Activated CD8-positive, alpha-beta T cell treated with anti-CD3 and anti-CD28 coated beads, Interleukin-2, amount 10 ng/mL, durations not matched to agents 7 days and 5 days (primary cell): ENCODE data around the gene NR4A1. TPM values are rescaled to one million over a fixed set of nuclear protein-coding genes. Genes with fewer than 3 reads are reported as not detected.
A peak's percentile ranks its signal among the peaks of the same experiment; 100 is the strongest.

ENCODE experiments used
- ATAC-seq: fragments of 150-1000 bp; cut with Tn5 transposase; one replicate; pipeline ENCODE4 v1.10.0; 2021; ENCODE audit warnings: moderate library complexity
- CTCF ChIA-PET: fragments of 350-600 bp; sonication (Branson Sonifier 250); formaldehyde crosslinking; loops from one replicate; lab custom pipeline; 2021; ENCODE audit warnings: antibody characterized with exemption; lab: Charles Lee
- POLR2A ChIA-PET: fragments of 350-600 bp; sonication (Branson Sonifier 250); formaldehyde crosslinking; loops from one replicate; lab custom pipeline; 2021; ENCODE audit warnings: antibody characterized with exemption; lab: Charles Lee
- DNase-seq: peaks from one replicate; pipeline ENCODE4 v3.0.0-alpha.2; 2020
- H3K27ac Mint-ChIP-seq: one replicate; pipeline ENCODE4 v1.8.0; 2021; ENCODE audit warnings: mild to moderate bottlenecking, mixed read lengths
- H3K27me3 Mint-ChIP-seq: one replicate; pipeline ENCODE4 v1.8.0; 2021; ENCODE audit warnings: low read depth, mixed read lengths
- H3K36me3 Mint-ChIP-seq: one replicate; pipeline ENCODE4 v1.8.0; 2021; ENCODE audit warnings: low read depth, mixed read lengths
- H3K4me1 Mint-ChIP-seq: one replicate; pipeline ENCODE4 v1.8.0; 2021; ENCODE audit warnings: low read depth, mixed read lengths
- H3K4me3 Mint-ChIP-seq: one replicate; pipeline ENCODE4 v1.8.0; 2021; ENCODE audit warnings: mild to moderate bottlenecking, mixed read lengths
- H3K9me3 Mint-ChIP-seq: one replicate; pipeline ENCODE4 v1.8.0; 2022; ENCODE audit warnings: mixed read lengths; ENCODE audit not compliant: insufficient read depth
- total RNA-seq, 2 experiments: library from RNA; stranded (reverse); gene quantifications; one replicate each; pipeline ENCODE4 v1.2.3, GENCODE V29; 2021

The NR4A1 gene
- total RNA-seq, 2 experiments from 2014 or later, result 4.3 to 5.6 TPM

DNA sequence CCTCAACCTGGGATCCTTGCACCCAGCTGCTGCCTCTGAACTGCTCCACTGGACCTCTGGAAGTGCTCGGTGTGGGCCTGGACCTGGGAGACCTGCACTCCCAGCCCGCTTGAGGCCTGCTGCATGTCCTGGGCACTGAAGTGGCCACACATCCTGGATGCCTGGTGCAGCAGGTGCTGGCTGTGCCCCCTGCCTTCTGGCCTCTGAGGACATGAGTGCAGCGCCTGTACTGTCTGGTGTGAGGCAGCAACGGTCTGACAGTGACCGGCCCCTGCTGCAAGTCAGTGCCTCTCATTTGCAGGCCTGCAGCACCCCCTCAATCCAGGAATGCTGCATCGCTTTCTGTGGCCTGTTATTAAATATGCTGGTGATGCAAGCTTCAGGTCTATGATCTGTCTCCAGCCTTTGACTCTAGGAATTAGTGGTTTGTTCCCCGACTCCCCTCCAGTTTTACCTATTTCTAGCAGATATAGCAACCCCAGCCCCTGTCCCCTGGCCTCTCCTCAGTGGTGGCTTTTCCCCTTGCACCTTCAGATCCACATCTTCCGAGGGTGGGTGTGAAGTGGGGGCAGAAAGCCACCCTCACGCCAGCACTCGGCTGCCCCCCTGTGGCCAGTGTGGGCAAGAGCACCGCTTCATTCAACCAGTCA lies 31.9 kb downstream of the NR4A1 start:
- POLR2A ChIA-PET, result interaction anchor here (3.2 kb wide), 1 partner anchor 58 kb away, joined by 9 read pairs; no protein-coding TSS in a partner anchor
- CTCF ChIA-PET, result interaction anchor here (0.8 to 15.1 kb wide), 15 partner anchors 8 to 177 kb away, joined by 3 to 486 read pairs (median 5); partner anchors contain the start of genes ATG101 and NR4A1
- DNase-seq (peak; percentile 78), ATAC-seq (peak; percentile 83)
- Mint-ChIP-seq H3K36me3 (peaks cover 1% of the 10 kb centered on the region), H3K27me3 (peaks cover 8% of the 10 kb centered on the region), H3K4me1 (peaks cover 18% of the 10 kb centered on the region), H3K4me3 (no peak overlapping the region), H3K27ac (no peak overlapping the region), H3K9me3 (no peaks in the 10 kb centered on the region)

DNA sequence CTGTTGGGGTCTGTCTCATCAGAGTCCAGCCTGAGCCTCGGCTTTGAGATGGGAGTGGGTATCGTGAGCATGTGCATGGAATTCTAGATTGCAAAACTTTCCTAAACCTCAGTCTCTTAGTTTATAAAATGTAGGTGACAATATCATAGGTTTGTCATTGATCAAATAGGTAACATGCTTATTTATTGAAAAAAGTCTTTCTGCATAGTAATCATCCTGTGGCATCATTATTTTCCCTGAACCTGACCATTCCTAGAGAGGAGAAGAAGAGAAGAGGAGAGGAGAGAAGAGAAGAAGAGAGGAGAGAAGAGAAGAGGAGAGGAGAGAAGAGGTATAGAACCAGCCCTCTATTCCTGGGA lies 32.4 kb downstream of the NR4A1 start:
- peaks cover 11% of the 10 kb centered on the region for H3K27me3 Mint-ChIP-seq
- no peaks in the 10 kb centered on the region for H3K36me3 Mint-ChIP-seq
- H3K27ac Mint-ChIP-seq, result no peak overlapping the region
- ChIA-PET CTCF (interaction anchor here (1.0 to 15.1 kb wide), 7 partner anchors 10 to 176 kb away, joined by 3 to 486 read pairs (median 4); partner anchors contain the start of gene ATG101), POLR2A (interaction anchor here (3.2 kb wide), 1 partner anchor 58 kb away, joined by 9 read pairs; no protein-coding TSS in a partner anchor)
- peaks cover 18% of the 10 kb centered on the region for H3K4me1 Mint-ChIP-seq
- H3K9me3 Mint-ChIP-seq, result no peaks in the 10 kb centered on the region
- H3K4me3 Mint-ChIP-seq, result no peak overlapping the region
- ATAC-seq (no peak), DNase-seq (no peak)

DNA sequence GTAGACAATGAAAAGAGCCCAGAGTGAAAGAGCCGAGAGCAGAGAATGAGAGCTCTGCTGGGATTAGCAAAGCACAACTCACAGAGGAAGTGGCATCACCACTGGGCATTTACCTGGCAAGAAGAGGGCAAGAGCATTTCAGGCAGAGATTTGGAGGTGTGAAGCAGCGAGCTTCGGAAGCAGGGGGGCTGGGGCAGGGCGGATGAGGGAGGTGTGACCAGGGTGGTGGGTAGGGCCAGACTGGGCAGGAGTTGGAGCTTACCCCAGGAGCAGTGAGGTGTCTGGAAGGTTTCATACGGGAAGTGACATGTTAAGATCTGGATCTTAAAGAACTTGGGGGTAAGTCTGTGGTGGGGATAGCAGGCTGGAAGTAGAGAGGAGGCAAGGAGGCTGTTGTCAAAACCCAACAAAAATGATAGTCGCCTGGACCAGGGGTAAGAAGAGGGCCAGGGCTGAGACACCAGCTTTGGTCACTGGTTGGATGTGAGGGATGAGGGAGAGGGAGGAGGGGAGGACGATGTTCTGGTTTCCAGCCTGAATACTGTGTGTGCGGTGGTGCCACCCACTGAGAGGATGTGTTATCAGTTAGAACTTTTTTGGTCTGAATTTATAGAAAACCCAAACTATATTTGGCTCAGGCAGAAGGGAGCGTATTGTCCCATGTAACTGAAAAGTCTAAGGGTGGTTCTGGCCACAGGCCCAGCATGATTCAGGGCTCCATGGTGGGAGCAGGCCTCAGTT lies 33.4 kb downstream of the NR4A1 start:
- no peak for DNase-seq
- H3K4me1 Mint-ChIP-seq, result peaks cover 18% of the 10 kb centered on the region
- no peak overlapping the region for H3K4me3 Mint-ChIP-seq
- peaks cover 15% of the 10 kb centered on the region for H3K27me3 Mint-ChIP-seq
- no peak for ATAC-seq
- no peaks in the 10 kb centered on the region for H3K36me3 Mint-ChIP-seq
- CTCF ChIA-PET, result interaction anchor here (1.5 to 15.1 kb wide), 4 partner anchors 16 to 58 kb away, joined by 5 to 486 read pairs (median 10); partner anchors contain the start of gene ATG101
- H3K9me3 Mint-ChIP-seq, result no peaks in the 10 kb centered on the region
- POLR2A ChIA-PET, result interaction anchor here (1.2 kb wide), 1 partner anchor 59 kb away, joined by 5 read pairs; no protein-coding TSS in a partner anchor
- no peak overlapping the region for H3K27ac Mint-ChIP-seq

DNA sequence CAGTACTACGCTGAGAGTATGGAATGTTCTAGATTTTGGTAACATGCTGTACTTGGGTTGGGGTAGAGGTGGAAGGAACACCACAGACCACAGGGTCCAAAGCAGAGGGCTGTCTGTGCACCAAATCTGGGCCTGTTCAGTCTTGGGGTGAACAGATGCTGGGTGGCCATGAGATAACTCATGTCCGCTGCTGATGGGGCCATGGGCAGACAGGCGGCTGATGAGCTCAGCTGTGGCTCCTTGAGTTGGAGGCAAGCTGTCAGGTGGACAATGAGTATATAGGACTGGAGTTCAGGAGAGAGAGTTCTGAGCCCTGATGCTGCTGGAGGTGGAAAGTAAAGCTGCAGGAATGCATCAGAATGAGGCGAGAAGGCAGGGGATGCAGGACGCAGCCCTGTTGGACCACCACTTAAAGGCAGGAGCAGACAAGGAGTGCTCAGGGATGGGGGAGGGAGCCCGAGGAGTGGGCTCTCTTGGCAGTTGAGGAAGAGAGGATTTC lies 34.5 kb downstream of the NR4A1 start:
- Mint-ChIP-seq H3K4me3 (no peak overlapping the region), H3K27me3 (peaks cover 26% of the 10 kb centered on the region), H3K36me3 (no peaks in the 10 kb centered on the region), H3K9me3 (no peaks in the 10 kb centered on the region), H3K4me1 (peaks cover 21% of the 10 kb centered on the region), H3K27ac (no peak overlapping the region)
- ATAC-seq (no peak), DNase-seq (no peak)
- ChIA-PET CTCF (interaction anchor here (1.5 to 15.1 kb wide), 4 partner anchors 17 to 60 kb away, joined by 5 to 486 read pairs (median 10); partner anchors contain the start of gene ATG101), POLR2A (no interaction called here)

DNA sequence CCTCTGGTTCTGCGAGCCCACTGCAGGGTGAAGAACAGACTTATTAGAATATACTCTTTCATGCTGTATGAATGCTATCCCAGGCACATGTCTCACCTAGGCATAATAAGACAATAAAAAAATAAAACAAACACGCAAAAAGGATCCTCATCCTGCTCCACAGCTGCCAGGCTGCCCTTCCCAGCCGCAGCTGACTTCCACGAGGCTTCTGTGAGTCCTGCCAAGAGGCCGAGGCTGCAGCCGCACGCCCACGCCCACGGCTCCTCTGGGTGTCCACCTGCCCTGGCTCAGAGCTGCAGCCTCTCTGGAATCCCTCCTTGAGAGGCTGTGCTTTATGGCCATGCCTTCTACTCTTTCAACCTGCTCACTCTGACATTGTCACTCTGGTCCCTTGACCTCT lies 35.1 kb downstream of the NR4A1 start:
- Mint-ChIP-seq H3K36me3 (no peaks in the 10 kb centered on the region), H3K4me1 (peaks cover 21% of the 10 kb centered on the region), H3K9me3 (no peaks in the 10 kb centered on the region), H3K27ac (no peak overlapping the region), H3K27me3 (peaks cover 32% of the 10 kb centered on the region), H3K4me3 (no peak overlapping the region)
- ChIA-PET POLR2A (no interaction called here), CTCF (interaction anchor here (1.8 to 15.1 kb wide), 3 partner anchors 17 to 60 kb away, joined by 7 to 486 read pairs (median 12); partner anchors contain the start of gene ATG101)
- ATAC-seq (no peak), DNase-seq (no peak)

DNA sequence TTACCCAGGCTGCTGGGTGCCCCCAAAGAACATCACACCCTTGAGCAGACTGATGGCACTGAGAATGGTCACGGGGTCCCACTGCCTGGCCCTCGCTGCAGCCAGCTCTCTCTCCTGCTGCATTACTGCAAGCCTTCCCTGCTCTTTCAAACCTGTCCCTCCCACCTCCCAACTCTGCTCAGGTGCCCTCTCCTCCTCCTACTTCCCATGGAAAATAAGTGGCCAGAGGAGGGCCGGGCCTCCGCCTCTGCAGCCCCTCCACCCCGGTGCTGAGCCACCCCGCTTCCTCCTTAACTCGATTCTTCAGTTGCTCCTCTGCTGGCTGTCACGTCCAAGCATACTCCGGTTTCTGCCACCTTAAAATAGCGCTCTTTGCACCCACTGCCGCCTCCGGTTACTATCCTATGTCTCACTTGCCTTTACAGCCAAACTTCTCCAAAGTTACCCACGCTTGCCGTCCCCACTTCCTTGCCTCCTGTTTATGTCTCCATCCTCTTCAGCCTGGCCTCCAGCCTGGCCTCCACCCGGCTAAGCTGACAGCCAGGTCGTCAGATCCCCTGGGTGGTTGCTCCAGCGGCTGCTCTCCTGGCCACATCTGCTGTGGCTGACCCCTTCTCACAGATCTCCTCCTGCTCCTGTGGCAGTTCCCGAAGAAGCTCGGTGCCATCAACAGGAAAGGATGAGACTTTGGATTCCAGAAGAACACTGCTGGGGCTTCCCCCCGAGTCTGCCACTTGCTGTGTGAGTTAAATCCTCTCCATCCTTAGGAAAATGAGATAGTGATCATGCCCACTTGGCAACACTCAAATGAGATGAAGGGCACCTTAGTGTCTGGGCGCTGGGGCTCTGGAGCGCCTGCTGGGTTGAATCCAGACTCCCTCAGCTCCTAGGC lies 35.9 kb downstream of the NR4A1 start:
- Mint-ChIP-seq H3K36me3 (no peaks in the 10 kb centered on the region), H3K4me3 (no peak overlapping the region), H3K4me1 (peaks cover 12% of the 10 kb centered on the region), H3K9me3 (no peaks in the 10 kb centered on the region), H3K27ac (no peak overlapping the region), H3K27me3 (peaks cover 41% of the 10 kb centered on the region)
- ATAC-seq (no peak), DNase-seq (no peak)
- ChIA-PET CTCF (interaction anchor here (15.1 kb wide), 1 partner anchor 61 kb away, joined by 486 read pairs; no protein-coding TSS in a partner anchor), POLR2A (no interaction called here)

DNA sequence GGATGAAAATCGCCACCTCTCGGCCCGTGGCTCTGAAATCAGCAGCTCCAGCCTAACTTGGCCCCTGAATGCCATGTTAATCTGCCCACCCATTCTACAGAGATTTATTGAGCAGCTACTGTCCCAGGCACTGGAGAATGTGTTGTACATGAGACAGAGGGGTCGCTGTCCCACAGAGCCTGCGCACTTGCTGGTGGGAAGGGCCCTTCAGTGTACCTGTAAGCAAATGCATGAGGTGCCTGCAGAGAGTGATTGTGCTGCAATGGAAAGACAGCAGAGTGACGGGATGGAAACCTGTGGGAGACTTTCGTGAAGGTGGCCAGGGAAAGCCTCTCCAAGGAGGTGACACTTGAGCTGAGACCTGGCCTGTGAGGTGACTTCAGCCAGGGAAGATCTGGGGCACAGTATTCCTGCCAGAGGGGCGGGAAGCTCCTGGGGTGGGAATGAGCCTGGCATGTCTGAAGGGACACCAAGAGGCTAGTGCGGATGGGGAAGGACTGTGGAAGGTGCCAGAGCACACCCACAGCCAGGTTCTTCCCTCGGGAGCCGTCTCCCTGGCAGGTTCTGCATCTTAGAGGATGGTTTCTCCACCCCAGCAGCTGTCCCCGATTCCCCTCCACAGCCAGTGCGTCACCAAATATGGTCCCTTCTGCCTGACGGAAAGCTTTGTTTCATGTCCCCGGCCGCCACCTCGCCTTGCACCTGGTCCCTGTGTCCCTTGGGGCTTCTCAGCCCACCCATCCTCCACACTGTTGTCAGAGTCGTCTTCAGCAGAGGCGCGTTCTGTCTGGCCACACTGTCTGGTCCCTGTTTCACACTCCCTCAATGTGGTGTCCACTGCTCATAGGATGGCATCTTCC lies 36.9 kb downstream of the NR4A1 start:
- H3K27ac Mint-ChIP-seq, result no peak overlapping the region

DNA sequence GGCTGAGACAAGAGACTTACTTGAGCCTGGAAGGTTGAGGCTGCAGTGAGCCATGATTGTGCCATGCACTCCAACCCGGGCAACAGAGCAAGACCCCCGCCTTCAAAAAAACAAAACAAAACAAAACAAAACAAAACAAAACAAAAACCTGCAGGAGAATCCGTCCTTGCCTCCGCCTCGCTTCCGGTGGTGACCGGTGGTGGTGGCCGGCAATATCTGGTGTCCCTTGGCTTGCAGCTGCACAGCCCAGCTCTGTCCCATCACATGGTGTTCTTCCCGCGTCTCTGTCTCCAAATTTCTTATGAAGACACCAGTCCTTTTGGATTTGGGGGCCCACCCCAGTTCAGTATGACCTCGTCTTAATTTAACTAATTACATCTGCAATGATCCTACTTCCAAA lies 38.2 kb downstream of the NR4A1 start:
- no peaks in the 10 kb centered on the region for H3K36me3 Mint-ChIP-seq
- ChIA-PET CTCF (interaction anchor here (1.3 to 15.1 kb wide), 2 partner anchors 32 to 63 kb away, joined by 3 to 486 read pairs; no protein-coding TSS in a partner anchor), POLR2A (no interaction called here)
- H3K4me3 Mint-ChIP-seq, result no peak overlapping the region
- ATAC-seq, result no peak
- no peak for DNase-seq
- peaks cover 3% of the 10 kb centered on the region for H3K4me1 Mint-ChIP-seq
- H3K27me3 Mint-ChIP-seq, result peaks cover 49% of the 10 kb centered on the region
- H3K9me3 Mint-ChIP-seq, result no peaks in the 10 kb centered on the region
- H3K27ac Mint-ChIP-seq, result no peak overlapping the region

More for the DNA sequence above, 36.9 kb downstream of the NR4A1 start:
- peaks cover 45% of the 10 kb centered on the region for H3K27me3 Mint-ChIP-seq
- no peaks in the 10 kb centered on the region for H3K9me3 Mint-ChIP-seq
- DNase-seq (no peak), ATAC-seq (no peak)
- ChIA-PET CTCF (interaction anchor here (15.1 kb wide), 1 partner anchor 62 kb away, joined by 486 read pairs; no protein-coding TSS in a partner anchor), POLR2A (interaction anchor here (0.6 to 1.2 kb wide), 2 partner anchors 56 to 1128 kb away, joined by 3 read pairs; no protein-coding TSS in a partner anchor)
- H3K4me1 Mint-ChIP-seq, result peaks cover 9% of the 10 kb centered on the region
- no peak overlapping the region for H3K4me3 Mint-ChIP-seq
- H3K36me3 Mint-ChIP-seq, result no peaks in the 10 kb centered on the region

DNA sequence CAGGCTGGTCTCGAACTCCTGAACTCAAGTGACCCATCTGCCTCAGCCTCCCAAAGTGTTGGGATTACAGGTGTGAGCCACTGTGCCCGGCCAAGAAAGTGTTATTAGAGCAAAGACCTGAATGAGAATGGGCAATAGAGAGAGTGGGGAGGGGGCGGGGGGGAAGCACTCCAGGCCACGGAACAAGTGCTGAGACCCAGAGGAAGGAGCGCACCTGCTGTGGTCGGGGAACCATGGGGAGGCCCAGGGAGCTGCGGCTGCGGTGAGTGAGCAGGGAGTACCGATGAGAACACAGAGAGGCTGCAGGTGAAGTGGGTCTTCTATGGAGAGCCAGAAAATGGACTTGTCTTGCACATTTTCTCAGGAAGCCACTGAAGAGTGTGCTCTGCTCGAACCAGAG lies 39.0 kb downstream of the NR4A1 start:
- H3K27me3 Mint-ChIP-seq, result peaks cover 49% of the 10 kb centered on the region
- H3K9me3 Mint-ChIP-seq, result no peaks in the 10 kb centered on the region
- peaks cover 3% of the 10 kb centered on the region for H3K4me1 Mint-ChIP-seq
- ATAC-seq (no peak), DNase-seq (no peak)
- POLR2A ChIA-PET, result no interaction called here
- CTCF ChIA-PET, result interaction anchor here (15.1 kb wide), 1 partner anchor 64 kb away, joined by 486 read pairs; no protein-coding TSS in a partner anchor
- H3K36me3 Mint-ChIP-seq, result no peaks in the 10 kb centered on the region
- no peak overlapping the region for H3K27ac Mint-ChIP-seq
- no peak overlapping the region for H3K4me3 Mint-ChIP-seq

DNA sequence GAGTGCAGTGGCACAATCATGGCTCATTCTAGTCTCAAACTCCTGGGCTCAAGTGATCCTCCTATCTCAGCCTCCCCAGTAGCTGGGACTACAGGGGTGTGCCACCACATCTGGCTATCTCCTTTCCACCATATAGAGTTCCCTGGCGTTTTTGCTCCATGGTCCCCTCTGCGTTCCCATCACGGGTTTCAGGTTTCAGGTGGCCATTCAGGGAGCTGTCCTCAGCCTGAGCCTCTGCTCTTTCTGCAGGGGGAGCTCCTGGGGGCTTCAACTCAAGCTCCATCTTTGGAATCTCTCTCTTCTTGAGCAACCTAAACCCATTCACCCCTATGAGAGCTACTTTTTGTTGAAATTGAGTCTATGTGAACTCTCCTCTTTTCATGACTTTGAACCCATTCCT lies 39.8 kb downstream of the NR4A1 start:
- Mint-ChIP-seq H3K4me3 (no peak overlapping the region), H3K9me3 (no peaks in the 10 kb centered on the region), H3K36me3 (no peaks in the 10 kb centered on the region), H3K4me1 (peaks cover 3% of the 10 kb centered on the region), H3K27me3 (peaks cover 49% of the 10 kb centered on the region), H3K27ac (no peak overlapping the region)
- ATAC-seq (no peak), DNase-seq (no peak)
- ChIA-PET POLR2A (no interaction called here), CTCF (interaction anchor here (1.4 to 15.1 kb wide), 2 partner anchors 8 to 65 kb away, joined by 5 to 486 read pairs; no protein-coding TSS in a partner anchor)
